ACHN (cell line): Measurements from ENCODE around the gene UTP18.
"Not testable (repeated sequence)": the region's sequence is repeated elsewhere in the genome, so short reads cannot be mapped to it uniquely, and the experiment has no call there.

Experiments
- DNase-seq: peaks from one replicate; pipeline ENCODE4 v3.0.0-alpha.2; 2015
- in situ Hi-C: cut with HindIII; loops from 2 replicates; pipeline ENCODE4 v1.10.0; 2017; ENCODE audit warnings: low sequenced_read_pairs, low pct_ligation_motif_present, low pct_unique_long_range_greater_than_20kb

UTP18 gene

DNA sequence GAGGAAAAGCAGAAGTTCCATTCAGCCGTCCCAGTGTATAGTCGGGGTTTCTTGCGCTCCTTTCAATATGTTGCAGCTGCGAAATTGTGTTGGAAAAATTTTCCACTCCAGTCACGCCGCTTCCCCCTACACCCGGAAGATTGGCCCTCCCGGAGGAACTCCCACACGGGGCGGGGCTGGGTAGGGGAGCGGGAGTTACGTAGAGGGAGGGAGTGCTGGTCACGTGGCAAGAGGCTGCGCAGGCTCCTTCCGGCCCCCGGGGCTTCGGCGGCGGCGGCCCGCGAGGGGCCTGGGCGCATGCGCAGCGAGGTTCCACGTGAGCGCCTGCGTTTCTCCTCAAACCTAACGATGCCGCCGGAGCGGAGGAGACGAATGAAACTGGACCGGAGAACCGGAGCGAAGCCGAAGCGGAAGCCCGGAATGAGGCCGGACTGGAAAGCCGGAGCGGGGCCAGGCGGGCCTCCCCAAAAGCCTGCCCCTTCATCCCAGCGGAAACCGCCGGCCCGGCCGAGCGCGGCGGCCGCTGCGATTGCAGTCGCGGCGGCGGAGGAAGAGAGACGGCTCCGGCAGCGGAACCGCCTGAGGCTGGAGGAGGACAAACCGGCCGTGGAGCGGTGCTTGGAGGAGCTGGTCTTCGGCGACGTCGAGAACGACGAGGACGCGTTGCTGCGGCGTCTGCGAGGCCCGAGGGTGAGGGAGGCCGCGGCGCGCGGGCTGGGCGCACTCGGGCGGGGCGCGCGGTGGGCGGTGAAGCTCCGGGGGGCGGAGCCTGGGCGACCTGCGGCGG lies at the start of gene UTP18:
TSS of gene UTP18 (plus strand) at position 310 of the 787 bp plus-strand sequence. CDS start at position 349, 39 bp downstream.
- peak; percentile 98 for DNase-seq
- in situ Hi-C loops: no loop called here

DNA sequence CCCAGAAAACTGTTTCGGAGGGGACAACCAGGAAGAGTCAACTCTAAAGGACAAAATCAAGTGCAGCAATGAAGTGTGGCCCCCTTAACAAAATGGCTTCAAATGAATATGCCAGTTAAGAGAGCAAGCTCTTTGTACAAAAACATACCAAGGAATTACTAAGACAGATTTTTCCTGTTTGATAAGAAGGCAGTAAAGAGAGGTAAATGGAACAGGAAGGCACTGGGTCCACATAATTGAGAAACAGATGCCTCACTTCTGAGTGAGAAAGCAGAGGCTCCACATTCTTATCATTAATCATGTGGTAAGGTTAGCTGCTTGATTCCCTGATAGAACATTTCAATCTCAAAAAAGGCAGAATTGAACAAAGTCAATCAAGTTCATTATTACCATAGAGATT lies 45.4 kb upstream of the UTP18 start:
- in situ Hi-C loops: no loop called here
- no peak for DNase-seq

DNA sequence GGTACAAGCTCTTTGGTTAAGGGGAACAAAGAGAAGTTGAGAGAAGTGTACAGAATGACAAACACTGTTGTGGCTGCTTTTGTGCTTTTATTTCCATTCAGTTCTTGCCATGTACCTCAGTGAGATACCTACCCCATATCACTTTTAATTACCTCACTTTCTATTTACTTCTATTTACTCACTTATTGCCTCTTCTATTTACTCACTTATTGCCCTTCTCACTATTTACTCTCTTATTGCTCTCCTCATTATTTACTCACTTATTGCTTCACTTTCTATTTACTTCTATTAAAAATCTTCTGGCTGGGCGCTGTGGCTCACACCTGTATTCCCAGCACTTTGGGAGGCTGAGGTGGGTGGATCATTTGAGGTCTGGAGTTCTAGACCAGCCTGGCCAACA lies 42.4 kb upstream of the UTP18 start:
- no peak for DNase-seq
- in situ Hi-C loops: no loop called here

DNA sequence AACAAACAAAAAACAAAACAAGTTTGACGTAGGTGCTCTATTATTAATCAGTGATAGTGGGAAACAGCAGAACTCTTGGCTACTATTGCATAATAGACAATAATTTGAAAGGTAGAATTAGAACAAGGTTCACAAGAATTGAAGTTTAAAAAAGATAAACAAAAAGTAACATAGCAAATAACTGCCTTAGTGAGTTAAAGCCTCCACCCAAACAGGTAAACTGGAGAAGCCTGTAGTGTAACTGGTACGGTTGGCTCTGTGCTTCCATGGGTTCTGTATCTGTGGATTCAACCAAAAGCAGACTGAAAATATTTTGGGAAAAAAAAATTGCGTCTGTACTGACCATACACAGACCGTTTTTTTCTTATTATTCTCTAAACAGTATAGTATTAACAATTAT lies 39.0 kb upstream of the UTP18 start:
- in situ Hi-C loops: no loop called here
- DNase-seq: no peak

DNA sequence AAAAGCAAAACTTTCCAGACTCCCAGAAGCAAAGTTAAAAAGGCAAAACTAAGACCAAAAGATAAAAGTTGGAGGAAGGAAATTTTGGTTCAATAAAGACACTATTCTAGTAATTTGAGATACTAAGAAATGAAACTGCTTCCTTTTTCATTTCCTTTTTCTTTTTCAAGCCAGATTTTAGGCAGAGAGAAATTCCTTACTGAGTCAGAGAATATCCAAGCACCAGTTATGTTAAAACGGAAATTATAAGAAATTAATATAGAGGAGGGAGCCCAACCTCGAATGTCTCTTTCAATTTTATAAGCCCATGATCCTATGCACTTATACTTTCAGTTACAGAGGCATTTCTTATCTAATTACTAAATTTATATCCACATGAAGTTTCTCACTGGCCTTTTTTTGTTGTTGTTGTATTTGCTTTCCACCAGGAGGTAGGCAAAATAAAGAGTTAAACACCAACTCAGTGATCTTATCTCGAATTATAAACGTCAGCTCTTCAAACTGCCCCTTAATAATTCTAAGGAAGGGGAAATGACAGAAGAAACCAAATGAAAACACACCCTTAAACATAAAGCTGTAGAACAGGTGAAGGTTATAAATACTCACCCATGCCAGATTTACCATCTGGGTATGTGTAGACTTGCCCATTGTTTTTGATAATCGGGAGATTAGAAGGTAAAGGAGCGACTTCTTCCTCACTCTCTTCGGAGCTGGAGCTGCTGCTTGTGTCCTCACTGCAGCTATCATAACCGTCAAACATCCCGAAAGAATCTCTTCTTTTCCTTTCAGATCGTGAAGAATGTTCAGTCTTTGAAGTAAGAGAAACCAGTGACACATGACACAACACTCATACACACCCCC lies 35.7 kb upstream of the UTP18 start:
- DNase-seq: no peak
- in situ Hi-C loops: no loop called here

DNA sequence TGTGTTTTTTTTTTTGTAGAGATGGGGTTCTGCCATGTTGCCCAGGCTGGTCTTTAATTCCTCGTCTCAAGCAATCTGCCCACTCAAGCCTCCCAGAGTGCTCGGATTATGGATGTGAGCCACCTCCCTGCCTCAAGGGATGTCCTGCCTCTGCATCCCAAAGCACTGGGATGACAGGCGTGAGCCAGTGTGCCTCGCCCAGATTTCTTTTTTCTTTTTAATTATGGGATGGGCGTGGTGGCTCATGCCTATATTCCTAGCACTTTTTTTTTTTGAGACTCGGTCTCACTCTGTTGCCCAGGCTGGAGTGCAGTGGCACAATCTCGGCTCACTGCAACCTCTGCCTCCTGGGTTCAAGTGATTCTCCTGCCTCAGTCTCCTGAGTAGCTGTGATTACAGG lies 34.8 kb upstream of the UTP18 start:
- DNase-seq, in situ Hi-C loops: not testable (repeated sequence)

DNA sequence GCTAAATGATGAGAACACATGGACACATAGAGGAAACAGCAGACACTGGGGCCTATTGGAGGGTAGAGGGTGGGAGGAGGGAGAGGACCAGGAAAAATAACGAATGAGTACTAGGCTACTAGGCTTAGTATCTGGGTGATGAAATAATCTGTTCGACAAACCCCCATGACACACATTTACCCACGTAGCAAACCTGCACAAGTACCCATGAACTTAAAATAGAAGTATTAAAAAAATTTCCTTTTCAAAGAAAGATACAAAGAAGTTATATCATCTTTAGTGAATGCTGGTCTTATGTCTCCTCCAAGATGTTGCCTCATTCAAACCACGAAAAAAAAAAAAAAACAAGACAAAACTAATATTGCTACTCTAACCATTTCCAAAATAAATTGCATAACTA lies 32.2 kb upstream of the UTP18 start:
- in situ Hi-C loops: no loop called here
- no peak for DNase-seq

DNA sequence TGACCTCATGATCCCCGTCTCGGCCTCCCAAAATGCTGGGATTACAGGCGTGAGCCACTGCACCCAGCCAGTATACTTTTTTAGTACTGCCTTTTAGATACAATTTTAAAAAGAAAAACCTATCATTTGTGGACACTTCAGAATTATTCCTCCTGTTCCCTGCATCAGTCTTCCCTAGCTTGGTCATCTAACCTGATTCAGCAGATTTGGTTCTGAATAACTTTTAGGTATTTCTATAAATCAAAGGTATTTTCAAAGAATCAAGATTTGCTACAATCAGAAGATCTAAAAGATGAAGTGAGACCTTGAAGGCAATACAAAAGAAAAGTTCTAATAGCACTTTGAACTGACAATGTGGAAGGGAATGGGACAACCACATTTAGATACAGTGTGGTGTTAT lies 30.5 kb upstream of the UTP18 start:
- no peak for DNase-seq
- in situ Hi-C loops: no loop called here

DNA sequence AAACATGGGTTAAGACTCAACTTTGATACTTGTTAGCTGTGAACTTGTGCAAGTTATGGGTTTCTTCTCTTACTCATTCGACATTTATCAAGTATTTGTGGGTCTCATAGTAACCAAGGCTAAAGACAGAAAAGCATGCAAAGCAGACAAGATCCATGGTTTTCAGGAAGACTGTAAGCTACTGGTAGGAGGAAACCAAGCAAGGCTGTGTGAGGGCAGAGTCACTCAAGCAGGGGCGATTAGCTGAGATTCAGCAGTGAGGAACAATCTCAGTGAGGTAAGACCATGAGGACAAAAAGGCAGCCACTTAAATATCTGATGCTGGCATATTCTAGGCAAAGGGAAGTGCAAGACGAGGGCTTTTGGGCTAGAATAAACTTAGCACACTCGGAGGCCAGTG lies 30.0 kb upstream of the UTP18 start:
- no peak for DNase-seq
- in situ Hi-C loops: no loop called here

DNA sequence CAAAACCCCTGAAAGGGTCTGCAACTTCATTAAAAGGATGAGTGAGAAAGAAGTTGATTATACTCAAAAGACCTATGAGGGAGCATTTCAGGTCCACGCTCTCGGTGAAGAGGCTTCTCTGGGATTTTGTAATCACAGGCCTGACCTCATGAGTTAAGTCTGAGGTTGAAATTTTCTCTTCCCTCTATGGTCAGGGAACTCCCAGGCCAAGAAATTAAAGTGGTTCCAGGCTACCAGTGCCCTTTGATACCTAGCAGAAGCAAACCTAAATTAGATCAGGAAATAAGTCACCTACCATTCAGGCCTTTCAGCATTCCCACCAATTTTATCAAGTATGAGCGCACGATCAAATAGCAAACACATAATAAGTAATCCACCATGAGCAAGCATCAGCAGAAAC lies 28.3 kb upstream of the UTP18 start:
- in situ Hi-C loops: no loop called here
- DNase-seq: no peak

DNA sequence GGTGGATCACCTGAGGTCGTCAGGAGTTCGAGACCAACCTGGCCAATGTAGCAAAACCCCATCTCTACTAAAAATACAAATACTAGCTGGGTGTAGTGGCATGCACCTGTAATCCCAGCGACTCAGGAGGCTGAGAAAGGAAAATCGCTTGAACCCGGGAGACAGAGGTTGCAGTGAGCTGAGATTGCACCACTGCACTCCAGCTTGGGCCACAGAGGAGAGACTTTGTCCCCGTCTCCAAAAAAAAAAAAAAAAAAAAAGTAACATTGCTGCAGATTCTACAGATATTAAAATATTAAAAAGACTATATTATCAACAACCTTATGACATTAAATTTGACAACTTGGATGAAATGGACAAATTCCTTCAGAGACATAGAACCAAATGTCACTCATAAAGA lies 26.2 kb upstream of the UTP18 start:
- no peak for DNase-seq
- in situ Hi-C loops: no loop called here

DNA sequence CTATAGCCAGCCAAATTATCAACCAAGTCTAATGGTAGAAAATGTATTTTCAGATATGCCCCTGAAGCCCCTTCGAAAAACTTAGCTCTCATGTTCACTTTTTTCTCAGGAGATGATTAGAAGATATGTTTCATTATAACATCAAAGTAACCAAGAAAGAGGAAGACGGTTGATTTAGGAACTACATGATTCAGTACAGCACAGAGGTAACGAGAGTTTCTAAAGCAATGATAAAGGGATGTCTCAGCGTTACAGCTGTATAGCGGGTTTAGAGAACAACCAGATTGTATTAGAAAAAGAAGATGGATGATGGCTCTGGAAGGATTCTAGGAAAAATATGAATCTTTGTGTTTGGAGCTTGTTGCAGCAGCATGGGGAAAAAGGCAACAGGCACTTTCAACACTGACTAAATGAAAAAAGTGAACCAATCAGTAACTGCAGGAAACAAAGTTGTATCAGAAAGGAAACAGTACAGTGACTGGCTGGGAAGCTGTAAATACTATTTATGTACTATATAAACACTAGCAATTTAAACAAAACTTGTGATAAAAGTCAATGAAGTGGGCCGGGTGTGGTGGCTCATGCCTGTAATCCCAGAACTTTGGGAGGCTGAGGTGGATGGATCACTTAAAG lies 22.0 kb upstream of the UTP18 start:
- DNase-seq: no peak
- in situ Hi-C loops: no loop called here

DNA sequence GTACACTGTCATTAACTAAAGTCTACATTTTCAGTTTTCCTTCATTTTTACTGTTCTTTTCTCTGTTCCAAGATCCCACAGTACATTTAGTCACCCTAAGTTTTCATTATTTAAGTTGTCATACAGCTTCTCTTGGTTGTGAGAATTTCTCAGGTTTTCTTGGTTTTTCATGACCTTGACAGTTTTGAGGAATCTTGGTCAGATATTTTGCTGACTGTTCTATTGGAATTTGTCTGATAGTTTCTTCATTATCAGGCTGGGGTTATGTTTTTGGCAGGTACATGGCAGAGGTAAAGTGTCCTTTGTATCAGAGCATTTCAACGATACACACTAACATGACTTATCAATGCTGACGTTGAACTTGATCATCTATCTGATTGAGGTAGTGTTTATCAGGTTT lies 20.1 kb upstream of the UTP18 start:
- DNase-seq: no peak
- in situ Hi-C loops: no loop called here

DNA sequence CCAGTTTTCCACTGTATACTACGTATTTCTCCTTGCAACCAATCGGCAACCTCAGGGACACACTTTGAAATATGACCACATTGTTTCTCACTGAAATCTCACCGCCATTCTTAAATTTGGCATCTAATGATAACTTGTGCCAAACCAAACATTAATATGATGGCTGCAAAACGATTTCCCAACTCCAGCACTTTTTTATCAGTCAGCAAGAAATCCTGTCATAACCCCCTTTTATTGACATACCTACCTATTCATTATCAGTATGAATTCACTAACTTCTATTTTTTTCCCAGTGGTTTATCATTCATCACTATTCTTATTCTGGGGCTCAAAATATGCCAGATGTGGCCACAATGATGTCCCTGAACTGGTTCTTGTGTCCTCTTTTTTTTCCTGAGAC lies 16.3 kb upstream of the UTP18 start:
- in situ Hi-C loops: no loop called here

DNA sequence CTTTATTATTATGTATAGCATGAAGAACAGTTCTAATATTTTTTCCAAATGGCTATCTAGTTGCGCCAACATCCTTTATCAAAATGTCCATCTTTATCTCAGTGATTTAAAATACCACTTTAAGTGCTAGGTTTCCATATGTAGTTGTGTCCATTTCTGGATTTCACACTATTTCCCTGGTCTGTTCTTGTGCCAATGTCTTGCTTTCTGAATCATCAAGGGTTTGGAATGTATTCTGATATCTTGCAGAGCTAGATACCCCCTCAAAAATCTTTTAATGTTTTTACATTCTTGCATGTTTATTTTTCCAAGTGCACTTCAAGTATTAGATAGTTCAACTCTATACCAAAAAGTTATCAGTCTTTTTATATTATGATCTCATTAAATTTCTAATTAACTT lies 14.8 kb upstream of the UTP18 start:
- in situ Hi-C loops: no loop called here
- no peak for DNase-seq

More for the DNA sequence above, 16.3 kb upstream of the UTP18 start:
- no peak for DNase-seq

DNA sequence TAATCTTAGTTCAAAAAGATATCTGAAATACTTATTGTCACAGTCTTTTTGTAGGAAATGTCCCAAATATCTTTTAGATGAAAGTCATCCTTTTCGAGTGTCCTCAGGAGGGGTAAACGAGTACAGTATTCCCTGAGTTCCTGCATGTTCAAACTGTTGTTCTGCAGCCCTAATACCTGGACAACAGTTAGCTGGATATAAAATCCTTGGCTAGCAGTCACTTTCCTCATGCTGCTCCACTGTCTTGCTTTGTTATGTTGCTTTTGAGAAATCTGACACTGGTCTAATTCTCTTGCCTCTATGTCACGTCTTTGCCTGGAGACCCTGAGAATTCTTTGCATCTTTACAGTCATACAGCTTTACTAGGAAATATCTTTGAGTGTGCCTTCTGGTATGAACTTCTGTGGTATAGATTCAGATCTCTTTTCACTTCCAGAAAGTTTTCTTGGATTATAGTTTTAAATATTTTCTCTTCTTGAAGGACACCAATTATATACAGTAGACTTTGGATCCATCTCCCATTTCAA lies 10.0 kb upstream of the UTP18 start:
- in situ Hi-C loops: no loop called here
- no peak for DNase-seq

DNA sequence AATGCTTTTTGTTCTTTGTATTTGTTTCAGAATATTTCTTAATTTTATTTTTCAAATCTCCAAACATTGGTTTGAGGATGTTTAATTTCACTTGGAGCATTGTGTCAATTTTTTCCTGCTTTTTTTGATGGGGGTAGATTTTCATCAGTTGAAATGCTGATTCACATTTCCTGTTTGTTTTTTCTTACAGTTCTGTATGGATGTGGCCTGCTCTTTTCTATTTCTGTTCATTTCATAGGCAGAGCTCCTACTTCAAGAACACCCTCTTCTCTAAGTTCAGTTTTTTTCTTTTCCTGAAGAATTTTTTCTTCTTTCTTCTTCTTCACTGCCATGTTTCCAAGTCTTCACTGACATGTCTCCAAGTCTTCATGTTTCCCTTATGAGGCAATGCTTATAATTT lies 9.3 kb upstream of the UTP18 start:
- DNase-seq: no peak
- in situ Hi-C loops: no loop called here

DNA sequence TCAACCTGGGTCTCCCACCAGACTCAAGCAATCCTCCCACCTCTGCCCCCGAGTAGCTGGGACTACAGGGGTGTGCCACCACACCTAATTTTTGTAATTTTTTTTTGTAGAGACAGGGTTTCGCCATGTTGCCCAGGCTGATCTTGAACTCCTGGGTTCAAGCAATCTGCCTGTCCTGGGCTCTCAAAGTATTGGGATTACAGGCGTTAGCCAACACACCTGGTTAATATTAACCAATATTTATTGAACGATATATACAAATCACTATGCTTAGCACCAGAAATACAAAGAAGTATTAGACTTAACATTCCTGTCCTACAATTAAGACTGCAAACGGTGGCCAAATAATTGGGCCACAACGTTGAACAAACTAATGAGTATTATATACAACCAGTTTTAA lies 4.7 kb upstream of the UTP18 start:
- DNase-seq: no peak
- in situ Hi-C loops: no loop called here

DNA sequence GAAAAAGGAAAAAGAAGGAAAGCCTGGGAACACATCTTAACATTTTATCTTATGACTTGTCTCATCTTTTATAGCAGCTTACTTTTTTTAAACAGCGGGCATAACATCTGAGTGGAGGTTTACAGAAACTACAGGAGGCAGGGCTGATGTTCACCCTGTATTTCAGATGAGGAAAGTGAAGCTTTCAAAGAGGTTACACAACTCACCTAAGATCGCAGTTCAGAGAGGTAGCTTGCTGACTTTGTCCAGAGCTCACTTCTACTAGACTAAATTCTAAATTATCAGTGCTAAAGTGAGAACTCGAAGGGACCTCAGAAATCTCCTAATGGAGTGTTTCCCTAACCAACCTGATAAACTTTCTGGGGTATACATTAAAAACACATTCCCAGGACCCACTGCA lies 4.2 kb upstream of the UTP18 start:
- DNase-seq: no peak
- in situ Hi-C loops: no loop called here
